Renal cortical epithelial cell (primary cell): ENCODE measurements around the gene PTPRC. TPM values are rescaled to one million over a fixed set of nuclear protein-coding genes. Genes with fewer than 3 reads are reported as not detected.

Source experiments
- DNase-seq: peaks from one replicate; pipeline ENCODE4 v3.0.0-alpha.2; 2011; ENCODE audit warnings: low read depth
- total RNA-seq: library from RNA; depleted of rRNA; stranded (reverse); fragments of >200 nt; gene quantifications from 2 replicates; pipeline ENCODE4 v1.2.3, GENCODE V29; 2014

The PTPRC gene
- total RNA-seq, 1 donor from 2014 or later, result not detected

GRCh38 chr1:198620951-198621824 is 17.7 kb upstream of the PTPRC start:
- DNase-seq, result peak; percentile 96

DNA sequence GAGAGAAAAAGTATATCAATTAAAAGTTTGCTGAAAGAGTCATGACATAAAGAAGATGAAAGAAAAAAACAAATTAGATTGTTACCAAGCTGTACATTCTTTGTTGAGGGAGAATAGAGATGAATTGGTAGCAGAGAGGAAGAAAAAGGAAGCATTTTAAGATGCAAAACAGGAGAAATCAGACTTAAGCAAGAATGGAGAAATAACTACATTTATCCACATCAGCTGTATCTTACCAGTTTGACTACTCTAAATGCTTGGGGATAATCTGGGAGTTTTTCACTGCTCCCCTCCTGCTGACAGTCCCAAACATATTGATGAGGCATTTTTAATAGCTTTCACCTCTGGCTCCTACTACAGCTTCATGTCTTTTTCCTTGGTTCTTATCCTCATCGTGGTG is 16.8 kb upstream of the PTPRC start:
- peak; percentile 5 for DNase-seq

GRCh38 chr1:198623752-198624647 is 14.8 kb upstream of the PTPRC start:
- DNase-seq, result peak; percentile 3

DNA sequence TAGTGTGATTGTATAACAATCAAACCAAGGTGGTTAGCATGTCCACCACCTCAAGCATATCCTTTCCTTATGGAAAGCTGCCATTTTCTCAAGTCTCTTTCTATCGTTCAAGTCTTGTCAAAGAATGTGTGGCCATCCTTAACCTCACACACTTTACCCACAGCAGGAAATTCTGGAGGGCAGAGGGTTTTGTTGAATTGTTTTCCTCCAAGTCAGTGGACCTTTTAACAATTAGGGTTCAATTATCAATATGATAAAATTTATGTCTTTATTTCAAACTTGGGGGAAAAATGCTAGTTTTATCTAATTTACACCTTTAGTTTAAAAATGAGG is 14.2 kb upstream of the PTPRC start:
- DNase-seq, result no peak

DNA sequence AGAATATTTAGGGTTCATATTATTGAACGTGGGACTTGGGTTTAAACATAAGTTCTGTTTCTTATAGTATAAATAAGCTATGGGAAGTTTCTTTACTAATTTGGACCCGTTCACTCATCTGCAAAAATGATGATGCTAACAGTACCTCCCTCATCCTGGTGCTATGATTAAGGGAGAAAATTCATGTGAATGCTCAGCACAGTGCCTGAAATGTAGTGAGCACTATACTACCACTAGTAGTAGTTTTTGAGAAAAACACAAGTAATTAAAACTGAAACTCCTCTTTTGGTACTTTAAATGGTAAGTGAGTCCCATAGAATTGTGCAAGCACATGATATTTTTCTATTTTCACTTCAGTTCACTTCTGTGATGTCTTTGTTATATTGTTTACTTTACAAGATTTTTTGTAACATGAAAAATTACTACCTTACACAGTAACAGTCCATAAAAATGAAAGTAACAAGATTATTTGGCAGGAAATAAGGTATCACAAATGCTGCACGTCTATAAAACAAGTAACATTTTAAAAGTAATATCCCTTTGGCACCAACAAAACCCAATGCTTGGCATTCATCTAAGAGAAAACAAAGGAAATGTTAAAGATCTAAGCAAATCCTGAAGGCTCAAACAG is 11.3 kb upstream of the PTPRC start:
- no peak for DNase-seq

DNA sequence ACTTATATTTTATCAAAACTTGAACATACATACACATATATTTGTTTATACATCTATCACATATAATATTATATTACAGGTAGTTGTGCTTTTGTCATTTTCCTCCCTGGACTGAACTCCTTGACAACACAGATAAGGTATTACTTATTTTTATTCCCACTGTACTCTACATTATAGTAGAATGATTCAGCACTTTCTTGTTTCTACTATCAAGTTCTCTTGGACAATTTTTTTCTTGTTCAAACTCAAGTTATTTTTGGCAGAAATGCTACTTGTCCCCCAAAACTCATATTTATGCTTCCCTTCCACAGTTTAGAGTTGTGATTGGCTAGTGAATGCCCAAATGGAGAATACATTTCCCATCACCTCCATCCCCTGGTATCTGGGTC is 10.8 kb upstream of the PTPRC start:
- no peak for DNase-seq

- no peak for DNase-seq
Measured at GRCh38 chr1:198629610-198630009, 9.2 kb upstream of the PTPRC start.

- DNase-seq, result no peak
Measured at GRCh38 chr1:198630863-198631262, 8.0 kb upstream of the PTPRC start.

DNA sequence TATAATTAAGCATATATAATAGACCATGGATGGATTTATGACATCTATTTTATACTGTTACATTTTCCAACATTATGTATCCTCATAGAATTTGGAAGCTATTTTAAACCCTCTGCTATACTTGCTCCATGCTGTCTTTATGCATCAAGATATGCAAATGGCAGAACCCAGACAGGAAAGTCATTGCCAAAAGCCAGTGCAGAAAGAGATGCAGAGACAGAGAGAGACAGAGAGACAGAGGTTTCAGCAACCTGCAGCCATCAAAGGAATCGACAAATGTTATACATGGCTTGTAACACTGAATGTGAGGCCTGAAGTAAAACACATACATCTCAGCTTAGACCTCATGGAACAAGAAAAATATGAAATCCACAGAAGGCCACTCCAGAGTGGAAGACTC is 7.5 kb upstream of the PTPRC start:
- DNase-seq, result no peak

GRCh38 chr1:198632007-198632406 is 6.8 kb upstream of the PTPRC start:
- no peak for DNase-seq

DNA sequence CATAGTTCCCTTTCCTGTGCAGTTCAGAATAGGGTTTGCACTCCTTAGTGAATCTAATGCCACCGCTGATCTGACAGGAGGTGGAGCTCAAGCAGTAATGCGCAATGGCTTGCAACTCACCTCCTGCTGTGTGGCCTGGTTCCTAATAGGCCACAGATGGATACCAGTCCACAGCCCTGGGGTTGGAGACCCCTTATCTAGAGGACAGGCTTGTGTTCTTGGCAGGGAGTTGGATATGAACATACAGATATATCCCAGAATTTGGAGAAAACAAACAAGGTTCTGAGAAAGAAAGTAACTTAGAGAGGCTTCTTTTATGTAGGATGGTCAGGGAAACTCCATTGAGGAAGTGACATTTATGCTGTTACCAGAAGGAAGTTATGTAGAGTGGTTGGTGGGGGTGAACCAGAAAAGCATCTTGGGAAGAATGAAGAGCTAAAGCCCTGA is 5.1 kb upstream of the PTPRC start:
- DNase-seq, result no peak

DNA sequence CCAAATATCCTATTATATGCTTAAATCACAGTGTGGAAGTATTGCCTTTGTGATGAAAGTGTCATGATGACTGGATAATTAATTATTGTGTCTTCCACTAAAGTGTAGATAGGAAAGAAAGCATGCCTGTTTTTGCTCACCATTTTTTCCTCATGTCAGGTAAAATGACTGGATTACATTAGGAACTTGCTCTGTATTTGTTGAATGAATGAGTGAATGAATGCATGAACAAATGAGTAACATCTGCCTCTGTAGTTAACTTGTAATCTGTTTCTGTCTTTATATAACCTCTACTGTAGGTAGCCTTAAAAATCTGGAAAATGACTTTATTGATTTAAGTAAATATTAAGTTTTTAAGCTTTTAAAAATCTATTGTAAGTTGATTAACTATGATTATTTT is 2.9 kb upstream of the PTPRC start:
- no peak for DNase-seq

DNA sequence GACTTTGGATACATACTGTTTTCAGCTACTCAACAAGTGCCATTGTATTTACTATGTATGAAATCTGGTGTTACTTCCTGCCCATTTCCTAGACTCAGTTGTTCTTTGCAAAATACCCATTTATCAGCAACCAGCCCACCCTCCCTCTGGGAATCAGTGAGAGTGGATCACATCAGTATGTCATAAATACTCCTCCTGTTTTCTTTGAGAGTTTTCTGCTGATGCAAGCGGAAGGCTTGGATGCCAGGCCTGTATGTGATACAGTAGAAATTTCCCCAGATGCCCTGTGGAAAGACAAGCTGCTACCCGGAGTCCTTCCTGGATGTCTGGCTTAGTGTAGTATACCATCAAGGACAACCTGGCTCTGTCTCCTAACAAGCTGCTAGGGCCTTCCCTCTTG is 2.4 kb upstream of the PTPRC start:
- DNase-seq, result no peak

GRCh38 chr1:198637157-198637556 is 1.7 kb upstream of the PTPRC start:
- no peak for DNase-seq

DNA sequence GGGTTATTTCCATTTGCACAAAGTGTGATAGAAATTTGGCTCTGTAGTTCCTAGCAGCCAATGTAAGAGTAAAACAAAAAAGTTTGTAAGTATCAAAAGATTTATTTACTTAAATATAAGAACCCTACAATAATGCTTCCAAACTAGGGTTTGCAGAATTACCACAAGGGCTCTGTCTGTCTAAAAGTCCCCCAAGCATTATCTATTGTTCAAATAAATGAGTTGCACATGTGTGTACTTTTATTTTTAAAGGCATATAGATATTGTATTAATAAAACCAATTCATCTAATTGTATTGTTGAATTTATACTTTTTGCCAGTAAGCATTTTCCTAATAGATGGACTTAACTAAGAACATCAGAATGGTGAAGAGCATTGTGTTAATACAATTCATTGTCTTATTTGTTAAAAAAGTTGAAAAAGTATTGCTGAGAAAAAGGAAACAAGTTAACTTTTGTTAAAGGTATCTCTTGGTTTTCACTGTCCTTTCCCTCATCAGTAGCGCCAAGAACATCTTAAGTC is 863 bp upstream of the PTPRC start:
- no peak for DNase-seq

- DNase-seq, result no peak
Measured at GRCh38 chr1:198638441-198638840, 399 bp upstream of the PTPRC start.

GRCh38 chr1:198639671-198640143 is 867 bp downstream of the PTPRC start:
- DNase-seq, result no peak

DNA sequence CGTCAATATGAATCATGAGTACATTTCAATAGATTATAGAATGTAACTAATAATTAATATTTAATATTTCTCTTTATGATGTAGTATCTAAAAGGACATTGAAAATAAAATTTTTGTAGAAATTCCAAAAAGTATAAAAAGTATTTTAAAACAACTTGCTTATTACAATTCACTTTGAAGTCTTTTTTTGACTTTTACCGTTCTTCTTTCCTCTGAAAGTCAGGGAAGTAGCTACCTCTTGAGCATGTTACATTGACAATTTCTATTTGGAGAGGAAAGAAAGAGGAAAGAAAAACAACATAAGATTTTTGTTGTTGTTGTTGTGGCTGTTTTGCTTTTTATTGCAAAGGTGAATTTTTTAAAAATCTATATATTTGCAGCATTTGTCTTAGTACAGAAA is 1.3 kb downstream of the PTPRC start:
- DNase-seq, result no peak

GRCh38 chr1:198641501-198641900 is 2.7 kb downstream of the PTPRC start:
- DNase-seq, result no peak

DNA sequence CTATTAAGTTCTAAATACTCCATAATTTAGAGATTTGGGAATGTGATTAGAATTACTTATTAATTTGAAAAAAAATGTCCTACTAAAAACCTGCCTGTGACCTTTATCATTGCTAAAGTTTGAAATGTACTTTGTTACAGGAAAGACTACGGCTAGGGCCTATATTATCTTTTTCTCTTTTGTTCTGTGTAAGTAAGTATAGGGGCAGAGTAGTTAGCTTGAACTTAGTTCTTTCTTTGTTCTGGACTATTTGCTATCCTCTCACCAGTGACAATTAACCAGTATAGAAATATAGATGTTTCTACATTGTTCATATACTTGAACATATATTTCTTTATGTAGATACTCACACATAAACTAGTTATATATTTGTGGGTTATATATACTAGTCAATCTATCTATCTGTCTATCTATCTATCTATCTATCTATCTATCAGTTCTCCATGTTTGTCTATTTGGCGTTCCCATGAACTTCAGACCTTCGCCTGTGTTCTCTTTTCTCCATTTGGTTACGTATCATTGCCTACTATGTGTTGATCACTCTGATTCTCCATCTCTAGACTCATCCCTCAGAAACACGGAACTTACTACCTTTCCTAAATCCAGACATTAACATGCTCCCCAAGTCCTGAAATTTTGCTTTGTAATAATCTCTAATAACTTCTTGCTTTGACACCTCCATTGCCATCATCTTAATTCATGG is 3.3 kb downstream of the PTPRC start:
- DNase-seq, result no peak

DNA sequence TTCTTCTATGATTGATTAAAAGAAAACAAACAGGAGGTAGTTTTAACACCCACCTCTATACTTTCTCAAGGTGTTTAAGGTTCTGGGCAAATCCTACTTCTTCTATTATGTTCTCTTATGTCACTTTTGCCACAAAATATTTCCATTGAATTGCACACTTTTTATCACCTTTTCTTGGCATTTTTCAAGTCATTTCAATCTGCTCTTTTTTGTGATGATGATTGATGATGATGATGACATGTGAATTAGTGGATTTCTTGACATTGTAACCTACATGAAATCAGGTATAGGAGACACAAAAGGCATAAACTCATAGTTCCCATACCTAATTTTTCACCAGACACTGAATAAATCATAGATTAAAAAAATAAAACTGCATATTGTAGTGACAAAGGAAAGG is 4.1 kb downstream of the PTPRC start:
- no peak for DNase-seq

DNA sequence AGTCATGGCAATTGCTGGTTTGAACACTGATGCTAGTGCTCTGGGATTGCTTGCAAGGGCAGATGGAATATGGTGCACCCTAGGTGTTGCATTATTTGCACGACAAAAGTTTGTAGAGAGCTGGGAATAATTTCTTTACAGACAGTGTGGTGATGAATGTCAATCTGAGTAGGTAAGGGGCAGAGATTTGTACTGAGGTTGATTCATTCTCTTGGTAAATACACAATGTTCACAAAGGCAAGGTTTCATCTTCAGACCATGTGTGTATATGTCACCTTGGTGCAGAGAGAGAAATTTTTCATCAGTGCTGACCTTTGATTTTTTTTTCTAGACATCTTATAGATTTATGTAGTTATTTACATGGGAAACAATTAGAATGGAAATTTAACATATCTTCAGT is 5.0 kb downstream of the PTPRC start:
- DNase-seq, result no peak
